Body of pancreas (tissue), 4 donors: Measurements from ENCODE around the gene COL4A5. TPM values are rescaled to one million over a fixed set of nuclear protein-coding genes. Genes with fewer than 3 reads are reported as not detected.
A peak's percentile ranks its signal among the peaks of the same experiment; 100 is the strongest.

Experiments used
- ATAC-seq: fragments of 150-250 bp; one replicate; pipeline ENCODE4 v1.9.1; 2016
- DNase-seq, 4 donors: peaks; one replicate each; pipeline ENCODE4 v3.0.0-alpha.2; 2019
- H3K27ac ChIP-seq, 4 donors: fragments of 200-600 bp; sonication (generic); 1 replicate in 3 of 4; 2 replicates in 1 of 4; pipeline versions ENCODE4 v1.5.1 to v1.6.1; 2016 to 2019; ENCODE audit warnings: mild to moderate bottlenecking in 1 of 4, mixed read lengths in 1 of 4, moderate library complexity in 1 of 4
- H3K27me3 ChIP-seq, 2 donors: fragments of 200-600 bp; sonication (generic); one replicate each; pipeline ENCODE4 v1.6.0; 2016; ENCODE audit warnings: mild to moderate bottlenecking in 1 of 2
- H3K36me3 ChIP-seq, 2 donors: fragments of 200-600 bp; sonication (generic); replicated peaks in 1 of 2; 2 replicates each; pipeline ENCODE4 v1.5.1; 2016; ENCODE audit warnings: low read depth in 2 of 2; ENCODE audit not compliant: insufficient read depth in 1 of 2
- H3K4me1 ChIP-seq: fragments of 200-600 bp; sonication (generic); one replicate; pipeline ENCODE4 v1.6.0; 2016
- H3K4me3 ChIP-seq, 2 donors: fragments of 200-600 bp; sonication (generic); 1 replicate in 1 of 2; 2 replicates in 1 of 2; pipeline ENCODE4 v1.5.1; 2016 to 2019
- H3K9me3 ChIP-seq, 3 donors: fragments of 200-600 bp; sonication (generic); 1 replicate in 2 of 3; 2 replicates in 1 of 3; pipeline ENCODE4 v1.5.1; 2016
- POLR2A ChIP-seq, 3 donors: fragments of 450-650 bp; IDR thresholded peaks; one replicate each; pipeline ENCODE4 v1.6.1; 2016; ENCODE audit warnings: antibody characterized with exemption in 3 of 3, mild to moderate bottlenecking in 2 of 3
- WGBS, 2 donors: methylation state at CpG; one replicate each; pipeline ENCODE4 v1.1.5; 2017; 5-methylcytosine and 5-hydroxymethylcytosine counted together
- intact Hi-C: fragments of 100-400 bp; cut with DNase I; formaldehyde crosslinking; loops from one replicate; pipeline ENCODE4 v1.15.1; 2023
- total RNA-seq, 2 donors: library from RNA; depleted of rRNA; stranded (reverse); fragments of >200 nt; gene quantifications; one replicate each; pipeline ENCODE4 v1.1.0, GENCODE V29; 2016
- TF ChIP-seq, protein P1 (sequence below), 7 experiments: fragments of 450-650 bp in 4 of 7; fragments of 200-600 bp in 3 of 7; sonication (generic) in 3 of 7; IDR thresholded peaks; one replicate each; pipeline ENCODE4 v1.5.1; 2016 to 2019; ENCODE audit warnings: antibody characterized with exemption in 7 of 7

COL4A5 gene
- total RNA-seq, 2 donors from 2014 or later, result 2.3 to 32.0 TPM

- no peak for TF ChIP-seq POLR2A (IDR thresholded peaks at IDR 0.05)
- TF ChIP-seq, protein P1, sequence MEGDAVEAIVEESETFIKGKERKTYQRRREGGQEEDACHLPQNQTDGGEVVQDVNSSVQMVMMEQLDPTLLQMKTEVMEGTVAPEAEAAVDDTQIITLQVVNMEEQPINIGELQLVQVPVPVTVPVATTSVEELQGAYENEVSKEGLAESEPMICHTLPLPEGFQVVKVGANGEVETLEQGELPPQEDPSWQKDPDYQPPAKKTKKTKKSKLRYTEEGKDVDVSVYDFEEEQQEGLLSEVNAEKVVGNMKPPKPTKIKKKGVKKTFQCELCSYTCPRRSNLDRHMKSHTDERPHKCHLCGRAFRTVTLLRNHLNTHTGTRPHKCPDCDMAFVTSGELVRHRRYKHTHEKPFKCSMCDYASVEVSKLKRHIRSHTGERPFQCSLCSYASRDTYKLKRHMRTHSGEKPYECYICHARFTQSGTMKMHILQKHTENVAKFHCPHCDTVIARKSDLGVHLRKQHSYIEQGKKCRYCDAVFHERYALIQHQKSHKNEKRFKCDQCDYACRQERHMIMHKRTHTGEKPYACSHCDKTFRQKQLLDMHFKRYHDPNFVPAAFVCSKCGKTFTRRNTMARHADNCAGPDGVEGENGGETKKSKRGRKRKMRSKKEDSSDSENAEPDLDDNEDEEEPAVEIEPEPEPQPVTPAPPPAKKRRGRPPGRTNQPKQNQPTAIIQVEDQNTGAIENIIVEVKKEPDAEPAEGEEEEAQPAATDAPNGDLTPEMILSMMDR (IDR thresholded peaks at IDR 0.05), result peak; percentile 21 to 70 (median 50)
- Histone ChIP-seq H3K4me3 (no peak overlapping the region), H3K27ac (no peak overlapping the region), H3K27me3 (no peaks in the 10 kb centered on the region), H3K36me3 (no peaks in the 10 kb centered on the region), H3K4me1 (no peaks in the 10 kb centered on the region), H3K9me3 (no peaks in the 10 kb centered on the region)
- ATAC-seq, result no peak
- DNase-seq, result peak in 3 of 4 donors; percentile 9 to 29 (median 16)
- WGBS, 2 donors, result 14 to 17% methylated on average over 2 of the region's 2 CpGs
- intact Hi-C loops, result loop anchor here (10.0 kb wide), 1 partner anchor 312 kb away; no protein-coding TSS in a partner anchor
Measured at GRCh38 chrX:108537005-108537404, 97.4 kb downstream of the COL4A5 start.

- no peak overlapping the region for H3K4me3 ChIP-seq
- H3K4me1 ChIP-seq, result no peaks in the 10 kb centered on the region
- intact Hi-C loops, result no loop called here
- no peaks in the 10 kb centered on the region for H3K36me3 ChIP-seq
- no peaks in the 10 kb centered on the region for H3K9me3 ChIP-seq
- H3K27me3 ChIP-seq, result no peaks in the 10 kb centered on the region
- H3K27ac ChIP-seq, result no peak overlapping the region
- DNase-seq, result no peak
- ATAC-seq, result no peak
- TF ChIP-seq POLR2A (IDR thresholded peaks at IDR 0.05), result no peak
- TF ChIP-seq, protein P1 (IDR thresholded peaks at IDR 0.05), result no peak
Measured at GRCh38 chrX:108541286-108541685, 101.6 kb downstream of the COL4A5 start.

GRCh38 chrX:108557580-108557979, 117.9 kb downstream of the COL4A5 start:
- Histone ChIP-seq H3K36me3 (no peaks in the 10 kb centered on the region), H3K27me3 (no peaks in the 10 kb centered on the region), H3K9me3 (no peaks in the 10 kb centered on the region), H3K4me1 (no peaks in the 10 kb centered on the region), H3K27ac (no peak overlapping the region), H3K4me3 (no peak overlapping the region)
- ATAC-seq, result no peak
- WGBS, 2 donors, result 63 to 100% methylated on average over 2 to 4 of the region's 4 CpGs
- intact Hi-C loops, result no loop called here
- no peak for DNase-seq
- TF ChIP-seq POLR2A (IDR thresholded peaks at IDR 0.05), result no peak
- TF ChIP-seq, protein P1 (IDR thresholded peaks at IDR 0.05), result no peak

DNA sequence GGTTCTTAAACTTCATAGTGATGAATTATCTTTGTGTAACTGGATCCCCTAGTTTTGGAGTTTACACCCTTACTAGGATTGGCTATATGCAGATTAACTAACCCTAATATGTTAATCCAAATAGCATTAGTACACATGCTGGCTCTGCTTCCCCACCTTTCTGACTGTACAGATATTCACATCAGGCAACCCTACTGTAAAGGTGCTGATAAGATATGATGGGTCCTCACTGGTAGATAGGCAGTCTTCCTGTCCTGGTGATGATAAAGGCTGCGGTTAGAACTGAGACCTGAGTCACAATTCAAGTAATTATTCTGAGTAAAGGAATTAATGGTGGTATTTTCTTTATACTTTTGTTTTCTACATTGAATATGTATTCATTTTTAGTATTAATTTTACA, 118.6 kb downstream of the COL4A5 start:
- no peak for ATAC-seq
- Histone ChIP-seq H3K9me3 (no peaks in the 10 kb centered on the region), H3K27ac (no peak overlapping the region), H3K36me3 (no peaks in the 10 kb centered on the region), H3K27me3 (no peaks in the 10 kb centered on the region), H3K4me1 (no peaks in the 10 kb centered on the region), H3K4me3 (no peak overlapping the region)
- WGBS, 2 donors, result 82 to 89% methylated on average over 1 of the region's 1 CpG
- TF ChIP-seq POLR2A (IDR thresholded peaks at IDR 0.05), result no peak
- TF ChIP-seq, protein P1 (IDR thresholded peaks at IDR 0.05), result no peak
- no peak for DNase-seq
- intact Hi-C loops, result no loop called here

DNA sequence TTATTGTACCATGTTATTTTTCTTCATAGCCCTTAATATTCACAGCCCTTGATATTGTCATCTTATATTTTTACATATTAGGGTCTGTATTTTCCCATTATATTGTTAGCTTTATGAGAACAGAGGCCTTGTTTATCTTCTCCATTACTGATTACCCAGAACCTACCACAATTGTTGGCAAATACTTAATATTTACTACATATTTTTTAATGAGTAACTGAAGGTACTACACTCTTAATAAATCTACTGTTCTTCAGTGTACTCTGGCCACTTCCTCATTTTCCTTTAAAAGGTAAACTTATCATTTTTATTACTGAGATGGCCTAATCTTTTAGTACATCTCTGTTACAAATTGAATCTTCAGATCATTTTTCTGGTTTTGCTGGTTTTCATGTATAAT, 133.5 kb downstream of the COL4A5 start:
- H3K27me3 ChIP-seq, result no peaks in the 10 kb centered on the region
- H3K4me1 ChIP-seq, result no peaks in the 10 kb centered on the region
- H3K9me3 ChIP-seq, result no peaks in the 10 kb centered on the region
- no peak overlapping the region for H3K4me3 ChIP-seq
- H3K27ac ChIP-seq, result no peak overlapping the region
- DNase-seq (no peak), ATAC-seq (no peak)
- TF ChIP-seq, protein P1 (IDR thresholded peaks at IDR 0.05), result no peak
- TF ChIP-seq POLR2A (IDR thresholded peaks at IDR 0.05), result no peak
- H3K36me3 ChIP-seq, result no peaks in the 10 kb centered on the region
- intact Hi-C loops, result no loop called here
